Mesenchymal stem cell (in vitro differentiated cells and primary cell): ENCODE measurements around the gene FLNA.

Experiments
- DNase-seq: peaks from one replicate; pipeline ENCODE4 v3.0.0-alpha.2; 2013
- H2AFZ ChIP-seq: one replicate; pipeline ENCODE4 v1.6.1; 2013; ENCODE audit warnings: low read depth, mild to moderate bottlenecking, control low read depth, inconsistent platforms, low read length, moderate library complexity
- H2AK5ac ChIP-seq: 2 replicates; pipeline ENCODE4 v1.6.1; 2013; ENCODE audit warnings: low read length, moderate library complexity, mild to moderate bottlenecking, inconsistent platforms; ENCODE audit not compliant: severe bottlenecking
- H2BK120ac ChIP-seq: one replicate; pipeline ENCODE4 v1.6.1; 2013; ENCODE audit warnings: low read depth, mild to moderate bottlenecking, inconsistent platforms, low read length, moderate library complexity
- H2BK12ac ChIP-seq, 2 experiments: one replicate each; pipeline ENCODE4 v1.6.1; 2013; ENCODE audit warnings: inconsistent platforms in 2 of 2, low read length in 2 of 2, mild to moderate bottlenecking in 2 of 2, moderate library complexity in 2 of 2, control low read depth in 1 of 2
- H2BK15ac ChIP-seq: one replicate; pipeline ENCODE4 v1.6.1; 2013; ENCODE audit warnings: mild to moderate bottlenecking, low read depth, inconsistent platforms; ENCODE audit not compliant: poor library complexity, severe bottlenecking
- H2BK5ac ChIP-seq: 2 replicates; pipeline ENCODE4 v1.6.1; 2013; ENCODE audit warnings: low read depth, mild to moderate bottlenecking, low read length, control low read depth, inconsistent platforms; ENCODE audit not compliant: poor library complexity, severe bottlenecking
- H3K14ac ChIP-seq, 2 experiments: one replicate each; pipeline ENCODE4 v1.6.1; 2013; ENCODE audit warnings: inconsistent platforms in 2 of 2, low read length in 2 of 2, control low read depth in 1 of 2, mild to moderate bottlenecking in 1 of 2, moderate library complexity in 1 of 2
- H3K18ac ChIP-seq, 2 experiments: one replicate each; pipeline ENCODE4 v1.6.1; 2013; ENCODE audit warnings: inconsistent platforms in 2 of 2, low read length in 2 of 2, control low read depth in 1 of 2, low read depth in 1 of 2, mild to moderate bottlenecking in 1 of 2
- H3K23ac ChIP-seq, 2 experiments: one replicate each; pipeline ENCODE4 v1.6.1; 2013; ENCODE audit warnings: inconsistent platforms in 2 of 2, low read length in 2 of 2, mild to moderate bottlenecking in 2 of 2, moderate library complexity in 2 of 2, control low read depth in 1 of 2
- H3K27ac ChIP-seq: 2 replicates; pipeline ENCODE4 v1.5.1; 2013; ENCODE audit warnings: mild to moderate bottlenecking, moderate library complexity, low read length, control low read depth, inconsistent platforms; ENCODE audit not compliant: poor library complexity, severe bottlenecking
- H3K27me3 ChIP-seq, 2 experiments: 2 replicates each; pipeline versions ENCODE4 v1.6.1 to v1.7.0; 2013; ENCODE audit warnings: low read length in 2 of 2, mild to moderate bottlenecking in 2 of 2, moderate library complexity in 2 of 2, control low read depth in 1 of 2, inconsistent platforms in 1 of 2; ENCODE audit not compliant: control insufficient read depth in 1 of 2, insufficient read depth in 1 of 2
- H3K36me3 ChIP-seq, 2 experiments: 2 replicates each; pipeline versions ENCODE4 v1.6.1 to v1.7.0; 2013; ENCODE audit warnings: low read length in 2 of 2, control low read depth in 1 of 2, inconsistent platforms in 1 of 2, low read depth in 1 of 2, mild to moderate bottlenecking in 1 of 2; ENCODE audit not compliant: insufficient read depth in 2 of 2, control insufficient read depth in 1 of 2
- H3K4ac ChIP-seq, 2 experiments: one replicate each; pipeline ENCODE4 v1.6.1; 2013; ENCODE audit warnings: inconsistent platforms in 2 of 2, low read length in 2 of 2, mild to moderate bottlenecking in 2 of 2, moderate library complexity in 2 of 2, control low read depth in 1 of 2, low read depth in 1 of 2
- H3K4me1 ChIP-seq: 2 replicates; pipeline ENCODE4 v1.6.1; 2013; ENCODE audit warnings: low read depth, low read length, control low read depth; ENCODE audit not compliant: control insufficient read depth, insufficient read depth
- H3K4me2 ChIP-seq: 2 replicates; pipeline ENCODE4 v1.6.1; 2013; ENCODE audit warnings: low read length, mild to moderate bottlenecking, inconsistent platforms; ENCODE audit not compliant: poor library complexity, severe bottlenecking
- H3K4me3 ChIP-seq, 2 experiments: 2 replicates each; pipeline versions ENCODE4 v1.5.1 to v1.7.0; 2013; ENCODE audit warnings: low read length in 2 of 2, mild to moderate bottlenecking in 2 of 2, control low read depth in 1 of 2, low read depth in 1 of 2; ENCODE audit not compliant: insufficient read depth in 1 of 2
- H3K79me1 ChIP-seq: replicated peaks from 2 replicates; pipeline ENCODE4 v1.6.1; 2013; ENCODE audit warnings: mild to moderate bottlenecking, control low read depth, low read length, inconsistent platforms; ENCODE audit not compliant: poor library complexity, severe bottlenecking
- H3K9ac ChIP-seq: 2 replicates; pipeline ENCODE4 v1.7.0; 2013; ENCODE audit warnings: mild to moderate bottlenecking, low read length, moderate library complexity
- H3K9me3 ChIP-seq: 2 replicates; pipeline ENCODE4 v1.7.0; 2013; ENCODE audit warnings: mild to moderate bottlenecking, low read length; ENCODE audit not compliant: control insufficient read depth
- H4K8ac ChIP-seq: one replicate; pipeline ENCODE4 v1.6.1; 2013; ENCODE audit warnings: inconsistent platforms, mild to moderate bottlenecking, low read length, moderate library complexity
- H4K91ac ChIP-seq: one replicate; pipeline ENCODE4 v1.6.1; 2013; ENCODE audit warnings: mild to moderate bottlenecking, low read length, inconsistent platforms
- WGBS: methylation state at CpG from one replicate; pipeline ENCODE4 v1.1.7; 2013; ENCODE audit warnings: mixed read lengths; 5-methylcytosine and 5-hydroxymethylcytosine counted together

The FLNA gene

DNA sequence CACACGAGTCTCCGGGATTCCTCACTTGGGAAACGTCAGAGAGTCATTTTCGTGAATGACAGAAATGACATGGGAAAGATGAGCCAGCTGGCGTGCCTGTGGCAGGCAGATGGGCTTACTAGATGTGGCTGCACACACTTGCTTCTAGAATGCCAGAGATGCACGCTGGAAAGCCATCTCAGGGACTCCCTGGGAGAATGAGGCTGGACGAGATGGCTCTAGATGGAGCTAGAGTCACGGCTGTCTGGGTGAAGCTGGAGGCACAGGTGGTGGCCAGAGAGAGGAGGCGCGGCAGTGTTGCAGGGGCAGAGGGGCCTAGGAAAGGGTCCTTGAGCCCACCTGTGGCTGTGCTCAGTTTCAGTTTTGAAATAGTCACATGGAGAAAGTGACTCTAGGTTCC lies 52.8 kb downstream of the FLNA start:
- Histone ChIP-seq H3K36me3 (no peaks in the 10 kb centered on the region), H4K8ac (no peak overlapping the region), H3K9ac (no peak overlapping the region), H3K27ac (no peak overlapping the region), H3K4me3 (no peak overlapping the region), H3K4me1 (peaks cover 13% of the 10 kb centered on the region), H2AFZ (no peak overlapping the region), H3K4me2 (no peak overlapping the region), H3K79me1 (no peaks in the 10 kb centered on the region), H3K18ac (no peak overlapping the region), H2BK5ac (no peak overlapping the region), H2BK12ac (no peak overlapping the region), H4K91ac (no peak overlapping the region), H3K4ac (no peak overlapping the region), H2BK120ac (no peak overlapping the region), H2AK5ac (no peak overlapping the region), H3K14ac (no peak overlapping the region), H2BK15ac (no peak overlapping the region), H3K23ac (no peak overlapping the region), H3K9me3 (no peaks in the 10 kb centered on the region), H3K27me3 (peaks cover 21 to 77% of the 10 kb centered on the region in 2 experiments)
- no peak for DNase-seq
- whole genome bisulfite sequencing, result 78% methylated on average over 8 of the region's 10 CpGs

DNA sequence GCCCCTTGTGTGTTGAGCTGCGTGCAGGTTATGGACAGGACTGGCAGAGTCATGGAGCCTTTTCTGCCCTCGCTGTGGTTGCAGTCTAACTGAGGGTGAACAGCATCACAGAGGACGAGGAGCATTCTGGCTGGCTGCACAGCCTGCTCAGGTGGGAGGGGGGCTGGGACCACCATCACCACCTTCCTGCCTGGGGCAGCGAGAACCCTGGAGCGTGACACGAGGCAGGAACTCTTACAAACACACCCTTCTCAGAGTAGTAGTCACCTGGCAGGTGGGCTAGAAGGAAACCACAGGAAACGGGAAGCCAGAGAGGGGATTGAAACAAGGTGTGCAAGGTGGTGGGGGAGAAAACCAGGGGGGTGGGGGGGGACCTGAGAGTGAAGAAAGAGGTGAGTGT lies 53.3 kb downstream of the FLNA start:
- H2BK120ac ChIP-seq, result no peak overlapping the region
- no peaks in the 10 kb centered on the region for H3K79me1 ChIP-seq
- H3K14ac ChIP-seq, result no peak overlapping the region
- no peak overlapping the region for H3K27ac ChIP-seq
- no peaks in the 10 kb centered on the region for H3K36me3 ChIP-seq
- H3K9me3 ChIP-seq, result no peaks in the 10 kb centered on the region
- H3K4me1 ChIP-seq, result peaks cover 13% of the 10 kb centered on the region
- H2AK5ac ChIP-seq, result no peak overlapping the region
- peaks cover 21 to 73% of the 10 kb centered on the region in 2 experiments for H3K27me3 ChIP-seq
- WGBS, result 79% methylated on average over 4 of the region's 7 CpGs
- no peak overlapping the region for H3K4me2 ChIP-seq
- H4K8ac ChIP-seq, result no peak overlapping the region
- H3K23ac ChIP-seq, result no peak overlapping the region
- H3K4me3 ChIP-seq, result no peak overlapping the region
- no peak overlapping the region for H3K18ac ChIP-seq
- no peak overlapping the region for H3K9ac ChIP-seq
- no peak overlapping the region for H2BK15ac ChIP-seq
- H3K4ac ChIP-seq, result no peak overlapping the region
- no peak overlapping the region for H2AFZ ChIP-seq
- H2BK5ac ChIP-seq, result no peak overlapping the region
- H2BK12ac ChIP-seq, result no peak overlapping the region
- DNase-seq, result no peak
- no peak overlapping the region for H4K91ac ChIP-seq

DNA sequence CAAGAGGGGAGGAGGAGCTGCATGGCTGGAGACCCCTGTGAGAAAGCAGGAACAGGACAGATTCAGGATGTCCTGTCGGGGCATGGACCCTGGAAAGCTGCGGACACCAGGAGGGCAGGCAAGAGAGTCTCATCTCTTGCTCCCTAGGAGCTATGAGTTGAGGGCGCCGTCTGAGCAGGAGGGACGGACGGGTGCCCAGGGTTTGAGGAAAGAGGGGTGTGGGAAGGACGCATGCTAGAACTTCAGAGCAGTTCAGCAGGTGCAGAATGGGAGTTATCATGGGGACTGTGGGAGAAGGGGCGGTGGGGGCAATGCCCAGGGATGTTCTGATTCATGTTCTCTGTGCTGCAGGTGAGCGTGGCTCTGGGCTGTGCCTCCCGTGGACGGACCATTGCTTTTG lies 54.0 kb downstream of the FLNA start:
- H3K14ac ChIP-seq, result no peak overlapping the region
- no peak overlapping the region for H2BK120ac ChIP-seq
- no peak overlapping the region for H2BK5ac ChIP-seq
- no peak overlapping the region for H2AK5ac ChIP-seq
- H3K23ac ChIP-seq, result no peak overlapping the region
- no peaks in the 10 kb centered on the region for H3K79me1 ChIP-seq
- no peak overlapping the region for H3K4me3 ChIP-seq
- no peak overlapping the region for H3K4ac ChIP-seq
- no peaks in the 10 kb centered on the region for H3K9me3 ChIP-seq
- no peak overlapping the region for H4K91ac ChIP-seq
- no peak for DNase-seq
- no peak overlapping the region for H2AFZ ChIP-seq
- no peak overlapping the region for H4K8ac ChIP-seq
- no peak overlapping the region for H3K9ac ChIP-seq
- no peaks in the 10 kb centered on the region for H3K36me3 ChIP-seq
- H2BK15ac ChIP-seq, result no peak overlapping the region
- H3K27me3 ChIP-seq, result peaks cover 21 to 65% of the 10 kb centered on the region in 2 experiments
- H2BK12ac ChIP-seq, result no peak overlapping the region
- H3K27ac ChIP-seq, result no peak overlapping the region
- no peak overlapping the region for H3K4me2 ChIP-seq
- no peak overlapping the region for H3K18ac ChIP-seq
- 90% methylated on average over 8 of the region's 11 CpGs for WGBS
- H3K4me1 ChIP-seq, result peaks cover 12% of the 10 kb centered on the region

DNA sequence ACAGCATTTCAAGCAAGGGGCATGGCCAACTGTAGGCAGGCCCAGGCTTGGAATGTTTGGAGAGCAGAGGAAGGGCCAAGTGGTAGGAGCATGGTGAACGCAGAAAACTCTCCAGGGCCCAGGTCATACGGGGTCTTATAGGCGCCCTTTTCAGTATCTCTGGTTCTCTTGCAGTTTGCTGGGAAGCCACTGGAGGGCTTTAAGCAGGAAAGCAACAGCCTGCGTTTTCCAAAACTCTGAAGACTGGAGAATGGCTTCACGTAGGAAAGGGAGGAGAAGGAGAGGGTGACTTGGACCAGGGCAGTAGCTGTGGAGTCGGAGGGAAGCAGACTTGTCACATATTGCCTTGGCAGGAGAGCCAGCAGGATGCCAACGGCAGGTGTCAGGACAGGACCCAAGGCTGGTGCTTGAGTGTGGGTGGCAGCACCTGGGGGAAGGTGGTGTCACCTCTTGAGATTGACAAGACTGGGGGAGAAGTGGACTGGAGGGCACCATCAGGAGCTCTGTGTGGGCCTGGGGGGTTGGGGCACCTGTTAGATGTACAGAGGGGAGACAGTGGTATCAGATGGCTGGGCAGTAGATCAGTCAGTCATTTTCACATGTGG lies 56.9 kb downstream of the FLNA start:
- DNase-seq, result peak; percentile 29
- Histone ChIP-seq H2AFZ (no peak overlapping the region), H3K18ac (no peak overlapping the region), H3K27me3 (peaks cover 16 to 43% of the 10 kb centered on the region in 2 experiments), H3K14ac (no peak overlapping the region), H3K9ac (no peak overlapping the region), H4K91ac (no peak overlapping the region), H3K4me3 (no peak overlapping the region), H2BK120ac (no peak overlapping the region), H3K23ac (no peak overlapping the region), H2BK15ac (no peak overlapping the region), H3K36me3 (no peaks in the 10 kb centered on the region), H2BK12ac (no peak overlapping the region), H2AK5ac (no peak overlapping the region), H4K8ac (no peak overlapping the region), H3K79me1 (no peaks in the 10 kb centered on the region), H3K4me2 (no peak overlapping the region), H2BK5ac (no peak overlapping the region), H3K4me1 (peaks cover 3% of the 10 kb centered on the region), H3K4ac (no peak overlapping the region), H3K27ac (no peak overlapping the region), H3K9me3 (no peaks in the 10 kb centered on the region)
- 31% methylated on average over 7 of the region's 7 CpGs for whole genome bisulfite sequencing
